B cell (primary cell): ENCODE data around the gene NELL1. TPM values are rescaled to one million over a fixed set of nuclear protein-coding genes. Genes with fewer than 3 reads are reported as not detected.

Experiments
- ATAC-seq: fragments of 200-7000 bp; cut with Tn5 transposase; one replicate; pipeline ENCODE4 v1.10.0; 2021; ENCODE audit warnings: low read depth, mild to moderate bottlenecking, moderate number of reproducible peaks, moderate library complexity
- CTCF ChIA-PET: fragments of 350-600 bp; sonication (Branson Sonifier 250); formaldehyde crosslinking; loops from one replicate; lab custom pipeline; 2021; ENCODE audit warnings: antibody characterized with exemption, inconsistent platforms; lab: Charles Lee
- POLR2A ChIA-PET: fragments of 350-600 bp; sonication (Branson Sonifier 250); formaldehyde crosslinking; loops from one replicate; lab custom pipeline; 2021; ENCODE audit warnings: antibody characterized with exemption; lab: Charles Lee
- DNase-seq: peaks from one replicate; pipeline ENCODE4 v3.0.0; 2013
- H2AFZ ChIP-seq: 2 replicates; pipeline ENCODE4 v1.6.1; 2012; ENCODE audit warnings: mild to moderate bottlenecking, low read depth, low read length; ENCODE audit not compliant: insufficient read depth, poor library complexity, severe bottlenecking
- H3K27ac ChIP-seq, 2 donors: 1 replicate in 1 of 2; 2 replicates in 1 of 2; pipeline ENCODE4 v1.5.1; 2012 to 2013; ENCODE audit warnings: low read length in 2 of 2, mild to moderate bottlenecking in 2 of 2, moderate library complexity in 1 of 2
- H3K27me3 ChIP-seq, 4 experiments: fragments of 200-600 bp in 1 of 4; sonication (generic) in 1 of 4; replicated peaks in 1 of 4; 1 replicate in 2 of 4; 2 replicates in 2 of 4; pipeline versions ENCODE4 v1.6.1 to v1.7.0; 2013 to 2016; ENCODE audit warnings: low read length in 3 of 4, mild to moderate bottlenecking in 2 of 4, mixed read lengths in 1 of 4, moderate library complexity in 1 of 4; ENCODE audit not compliant: insufficient read depth in 4 of 4, control insufficient read depth in 3 of 4; ENCODE audit errors: control extremely low read depth in 1 of 4
- H3K36me3 ChIP-seq, 2 experiments: replicated peaks in 1 of 2; 1 replicate in 1 of 2; 2 replicates in 1 of 2; pipeline versions ENCODE4 v1.6.1 to v1.7.1; 2013; ENCODE audit warnings: low read length in 1 of 2; ENCODE audit not compliant: insufficient read depth in 2 of 2, control insufficient read depth in 1 of 2; ENCODE audit errors: control extremely low read depth in 1 of 2, extremely low read depth in 1 of 2
- H3K4me1 ChIP-seq, 2 donors: fragments of 200-600 bp in 1 of 2; sonication (generic) in 1 of 2; 1 replicate in 1 of 2; 2 replicates in 1 of 2; pipeline versions ENCODE4 v1.5.1 to v1.6.1; 2013 to 2017; ENCODE audit warnings: low read length in 2 of 2; ENCODE audit not compliant: control insufficient read depth in 2 of 2, insufficient read depth in 2 of 2
- H3K4me2 ChIP-seq: replicated peaks from 2 replicates; pipeline ENCODE3; 2012; ENCODE audit warnings: mild to moderate bottlenecking, low read depth, low read length; ENCODE audit not compliant: poor library complexity, severe bottlenecking
- H3K4me3 ChIP-seq, 5 experiments: fragments of 200-600 bp in 1 of 5; sonication (generic) in 1 of 5; 1 replicate in 3 of 5; 2 replicates in 2 of 5; pipeline versions ENCODE4 v1.5.1 to v1.7.0; 2011 to 2016; ENCODE audit warnings: low read length in 4 of 5, mild to moderate bottlenecking in 4 of 5, low read depth in 2 of 5, control low read depth in 1 of 5, moderate library complexity in 1 of 5; ENCODE audit not compliant: insufficient read depth in 1 of 5; ENCODE audit errors: control extremely low read depth in 1 of 5, extremely low read depth in 1 of 5
- H3K79me2 ChIP-seq: fragments of 200-600 bp; sonication (generic); one replicate; pipeline ENCODE4 v1.6.0; 2016; ENCODE audit warnings: low read length; ENCODE audit not compliant: control insufficient read depth, insufficient read depth
- H3K9ac ChIP-seq: fragments of 200-600 bp; sonication (generic); 2 replicates; pipeline ENCODE4 v1.6.1; 2017; ENCODE audit warnings: mild to moderate bottlenecking, low read length, moderate library complexity
- H3K9me3 ChIP-seq, 3 donors: one replicate each; pipeline versions ENCODE4 v1.6.1 to v1.7.1; 2013; ENCODE audit warnings: low read length in 2 of 3; ENCODE audit not compliant: control insufficient read depth in 2 of 3, insufficient read depth in 1 of 3; ENCODE audit errors: control extremely low read depth in 1 of 3
- H4K20me1 ChIP-seq: 2 replicates; pipeline ENCODE4 v1.6.0; 2012; ENCODE audit warnings: mild to moderate bottlenecking, low read length; ENCODE audit not compliant: insufficient read depth, control insufficient read depth, poor library complexity, severe bottlenecking
- H3K27ac Mint-ChIP-seq: one replicate; pipeline ENCODE4 v1.8.0; 2021; ENCODE audit warnings: mixed read lengths
- H3K27me3 Mint-ChIP-seq: one replicate; pipeline ENCODE4 v1.8.0; 2021; ENCODE audit warnings: mixed read lengths
- H3K4me1 Mint-ChIP-seq: one replicate; pipeline ENCODE4 v1.8.0; 2021; ENCODE audit warnings: mixed read lengths
- H3K4me3 Mint-ChIP-seq: one replicate; pipeline ENCODE4 v1.8.0; 2021; ENCODE audit warnings: mixed read lengths
- H3K9me3 Mint-ChIP-seq: one replicate; pipeline ENCODE4 v1.8.0; 2022; ENCODE audit warnings: mixed read lengths; ENCODE audit not compliant: insufficient read depth
- CTCF ChIP-seq: fragments of 200-600 bp; IDR thresholded peaks from one replicate; pipeline ENCODE4 v1.8.0; 2022; ENCODE audit warnings: antibody characterized with exemption, mild to moderate bottlenecking
- EZH2 ChIP-seq: IDR thresholded peaks from 2 replicates; pipeline ENCODE4 v1.6.1; 2012; ENCODE audit warnings: borderline replicate concordance, low read depth, mild to moderate bottlenecking, moderate library complexity, low read length; ENCODE audit not compliant: insufficient read depth, poor library complexity, severe bottlenecking
- WGBS: methylation state at CpG from one replicate; pipeline ENCODE4 v1.1.5; 2013; ENCODE audit warnings: missing lambda C conversion rate; ENCODE audit not compliant: insufficient coverage; 5-methylcytosine and 5-hydroxymethylcytosine counted together
- intact Hi-C: fragments of 100-400 bp; cut with micrococcal nuclease; formaldehyde crosslinking; loops from one replicate; pipeline ENCODE4 v1.10.0; 2022
- polyA plus RNA-seq: library from polyadenylated mRNA; depleted of rRNA; stranded (reverse); fragments of >200 nt; gene quantifications from 2 replicates; pipeline ENCODE4 v1.2.3, GENCODE V29; 2012
- total RNA-seq, 2 donors: library from RNA; stranded (reverse); fragments of 120-200 nt in 1 of 2; gene quantifications; 1 replicate in 1 of 2; 2 replicates in 1 of 2; pipeline versions ENCODE4 v1.2.3 to v1.2.4, GENCODE V29; 2013 to 2022

The NELL1 gene
- total and polyA plus RNA-seq, 2 donors (not counting 1 experiment from before 2014, with no cell fraction given): not detected

- ATAC-seq: no peak
- CTCF ChIA-PET: no interaction called here
Measured at GRCh38 chr11:20821470-20821869, 152.1 kb downstream of the NELL1 start.

GRCh38 chr11:20824773-20825172 lies 155.4 kb downstream of the NELL1 start:
- Mint-ChIP-seq H3K27me3 (no peaks in the 10 kb centered on the region), H3K9me3 (peaks cover 7% of the 10 kb centered on the region), H3K4me3 (no peak overlapping the region), H3K27ac (no peak overlapping the region), H3K4me1 (no peaks in the 10 kb centered on the region)
- Histone ChIP-seq H3K36me3 (no peaks in the 10 kb centered on the region), H2AFZ (no peak overlapping the region), H3K27ac (no peak overlapping the region), H3K79me2 (no peaks in the 10 kb centered on the region), H3K27me3 (no peaks in the 10 kb centered on the region), H3K9me3 (peaks cover 0 to 5% (median 0%) of the 10 kb centered on the region in 3 donors), H3K4me2 (no peak overlapping the region), H3K9ac (no peak overlapping the region), H3K4me3 (no peak overlapping the region), H4K20me1 (no peaks in the 10 kb centered on the region), H3K4me1 (no peaks in the 10 kb centered on the region)
- ChIA-PET CTCF (no interaction called here), POLR2A (no interaction called here)
- DNase-seq (no peak), ATAC-seq (no peak)
- TF ChIP-seq CTCF: no peak
- TF ChIP-seq EZH2: no peak
- 90% methylated on average over 2 of the region's 2 CpGs for WGBS
- intact Hi-C loops: no loop called here

More at GRCh38 chr11:20821470-20821869, 152.1 kb downstream of the NELL1 start:
- Histone ChIP-seq H3K4me2 (no peak overlapping the region), H3K9ac (no peak overlapping the region), H3K9me3 (peaks cover 0 to 5% (median 0%) of the 10 kb centered on the region in 3 donors), H4K20me1 (no peaks in the 10 kb centered on the region), H3K27ac (no peak overlapping the region), H3K4me1 (no peaks in the 10 kb centered on the region), H2AFZ (no peak overlapping the region), H3K79me2 (no peaks in the 10 kb centered on the region), H3K4me3 (no peak overlapping the region), H3K27me3 (no peaks in the 10 kb centered on the region), H3K36me3 (no peaks in the 10 kb centered on the region)
- H3K4me3 Mint-ChIP-seq: no peak overlapping the region
- H3K27me3 Mint-ChIP-seq: no peaks in the 10 kb centered on the region
- H3K9me3 Mint-ChIP-seq: peaks cover 10% of the 10 kb centered on the region
- H3K4me1 Mint-ChIP-seq: no peaks in the 10 kb centered on the region
- TF ChIP-seq EZH2 (no peak), CTCF (no peak)
- no peak overlapping the region for H3K27ac Mint-ChIP-seq
- intact Hi-C loops: no loop called here
- POLR2A ChIA-PET: no interaction called here
- DNase-seq: no peak
